Kidney epithelial cell (primary cell): ENCODE data around the gene ESRRG. TPM values are rescaled to one million over a fixed set of nuclear protein-coding genes. Genes with fewer than 3 reads are reported as not detected.
"Not testable (repeated sequence)": the region's sequence is repeated elsewhere in the genome, so short reads cannot be mapped to it uniquely, and the experiment has no call there.

ENCODE experiments used
- DNase-seq: peaks from one replicate; pipeline ENCODE4 v3.0.0-alpha.2; 2010; ENCODE audit warnings: low read depth
- H3K27me3 ChIP-seq: 2 replicates; pipeline ENCODE4 v1.6.0; 2011; ENCODE audit warnings: low read length; ENCODE audit not compliant: control insufficient read depth, insufficient read depth
- H3K36me3 ChIP-seq: 2 replicates; pipeline ENCODE4 v1.5.1; 2011; ENCODE audit warnings: low read length; ENCODE audit not compliant: control insufficient read depth, insufficient read depth
- H3K4me3 ChIP-seq: 2 replicates; pipeline ENCODE4 v1.5.1; 2011; ENCODE audit warnings: low read depth, mild to moderate bottlenecking, control low read depth, low read length
- total RNA-seq: library from RNA; depleted of rRNA; stranded (reverse); fragments of >200 nt; gene quantifications from 2 replicates; pipeline ENCODE4 v1.2.3, GENCODE V29; 2015
- TF ChIP-seq, protein P1 (sequence below): IDR thresholded peaks from 2 replicates; pipeline ENCODE4 v1.5.1; 2011; ENCODE audit warnings: mild to moderate bottlenecking, moderate library complexity, low read length, control low read depth, inconsistent platforms; ENCODE audit not compliant: insufficient read depth, poor library complexity, severe bottlenecking

ESRRG gene
- total RNA-seq, 1 donor from 2014 or later, result 0.88 TPM

DNA sequence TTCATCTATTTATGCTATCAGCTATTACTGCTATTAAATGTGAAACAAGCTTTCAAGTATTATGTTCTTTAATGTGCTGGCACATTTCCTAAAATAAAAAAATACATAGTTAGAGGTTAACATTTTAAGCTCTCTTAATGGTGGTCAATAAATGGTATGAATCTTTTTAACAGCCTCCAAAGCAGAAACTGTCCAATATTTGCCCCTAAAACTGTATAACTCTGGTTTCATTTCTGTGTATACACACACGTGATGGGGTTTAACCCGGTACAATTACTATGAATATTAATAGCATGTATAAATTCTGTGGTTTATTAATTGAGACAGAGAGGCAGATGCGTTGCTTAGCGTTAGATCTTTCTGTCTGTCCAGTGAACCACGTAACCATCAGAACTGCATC is 2.2 kb downstream of the ESRRG start:
- TF ChIP-seq, protein P1, sequence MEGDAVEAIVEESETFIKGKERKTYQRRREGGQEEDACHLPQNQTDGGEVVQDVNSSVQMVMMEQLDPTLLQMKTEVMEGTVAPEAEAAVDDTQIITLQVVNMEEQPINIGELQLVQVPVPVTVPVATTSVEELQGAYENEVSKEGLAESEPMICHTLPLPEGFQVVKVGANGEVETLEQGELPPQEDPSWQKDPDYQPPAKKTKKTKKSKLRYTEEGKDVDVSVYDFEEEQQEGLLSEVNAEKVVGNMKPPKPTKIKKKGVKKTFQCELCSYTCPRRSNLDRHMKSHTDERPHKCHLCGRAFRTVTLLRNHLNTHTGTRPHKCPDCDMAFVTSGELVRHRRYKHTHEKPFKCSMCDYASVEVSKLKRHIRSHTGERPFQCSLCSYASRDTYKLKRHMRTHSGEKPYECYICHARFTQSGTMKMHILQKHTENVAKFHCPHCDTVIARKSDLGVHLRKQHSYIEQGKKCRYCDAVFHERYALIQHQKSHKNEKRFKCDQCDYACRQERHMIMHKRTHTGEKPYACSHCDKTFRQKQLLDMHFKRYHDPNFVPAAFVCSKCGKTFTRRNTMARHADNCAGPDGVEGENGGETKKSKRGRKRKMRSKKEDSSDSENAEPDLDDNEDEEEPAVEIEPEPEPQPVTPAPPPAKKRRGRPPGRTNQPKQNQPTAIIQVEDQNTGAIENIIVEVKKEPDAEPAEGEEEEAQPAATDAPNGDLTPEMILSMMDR, result no peak
- Histone ChIP-seq H3K27me3 (no peaks in the 10 kb centered on the region), H3K4me3 (no peak overlapping the region), H3K36me3 (no peaks in the 10 kb centered on the region)
- no peak for DNase-seq

DNA sequence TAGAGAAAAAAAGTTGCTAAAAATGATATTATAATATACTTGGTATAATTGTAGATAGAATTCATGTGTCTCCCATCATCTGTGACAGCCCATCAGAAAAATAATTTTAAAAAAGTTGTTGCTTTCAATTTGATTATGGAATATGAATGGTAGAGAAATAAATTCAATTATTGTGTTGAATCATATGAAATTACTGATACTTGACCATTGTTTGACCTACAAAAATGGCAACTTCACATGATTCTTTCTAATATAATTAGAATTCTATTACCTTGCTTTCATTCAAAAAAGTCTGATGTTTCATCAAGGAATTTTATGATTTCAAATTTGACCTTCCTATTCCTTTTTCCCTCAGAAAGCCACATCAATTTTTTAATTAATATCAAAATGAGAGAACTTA is 11.5 kb downstream of the ESRRG start:
- DNase-seq, result no peak
- H3K36me3 ChIP-seq, result no peaks in the 10 kb centered on the region
- TF ChIP-seq, protein P1, result no peak
- H3K27me3 ChIP-seq, result no peaks in the 10 kb centered on the region
- H3K4me3 ChIP-seq, result no peak overlapping the region

DNA sequence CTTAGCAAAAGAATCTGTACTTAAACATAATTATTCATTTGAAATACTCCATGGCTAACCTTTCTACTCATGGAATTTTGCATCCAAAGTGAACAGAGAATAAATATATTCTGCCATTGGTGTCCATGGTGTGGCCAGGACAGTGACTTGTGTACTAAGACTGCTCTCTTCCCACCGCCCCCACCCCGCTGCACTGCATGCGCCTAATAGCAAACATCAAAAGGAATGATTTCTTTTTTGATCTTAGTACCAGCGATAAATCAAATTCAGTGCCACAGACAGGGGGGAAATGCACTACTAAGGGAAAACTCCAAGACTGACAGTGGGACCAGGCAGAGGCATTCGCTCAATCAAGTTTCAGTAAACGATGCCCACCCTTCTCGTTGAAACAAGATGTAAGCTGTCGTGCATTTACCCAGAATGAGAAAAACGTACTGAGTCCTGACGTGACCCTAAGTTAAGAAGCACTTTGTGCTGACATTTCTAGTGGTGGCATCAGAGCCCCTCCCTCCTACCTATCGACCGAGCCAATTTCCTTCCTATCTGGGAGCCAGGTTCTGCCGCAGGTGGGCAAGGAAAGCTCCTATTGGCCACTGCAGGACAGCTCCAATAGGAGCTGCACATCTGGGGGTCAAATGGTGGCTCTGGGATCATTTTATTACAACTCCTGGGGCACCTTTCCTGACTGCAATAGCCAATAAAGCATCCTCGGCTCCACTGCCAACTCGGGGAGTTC is 12.5 kb downstream of the ESRRG start:
- Histone ChIP-seq H3K36me3 (no peaks in the 10 kb centered on the region), H3K27me3 (no peaks in the 10 kb centered on the region), H3K4me3 (no peak overlapping the region)
- DNase-seq, result no peak
- TF ChIP-seq, protein P1, result no peak

DNA sequence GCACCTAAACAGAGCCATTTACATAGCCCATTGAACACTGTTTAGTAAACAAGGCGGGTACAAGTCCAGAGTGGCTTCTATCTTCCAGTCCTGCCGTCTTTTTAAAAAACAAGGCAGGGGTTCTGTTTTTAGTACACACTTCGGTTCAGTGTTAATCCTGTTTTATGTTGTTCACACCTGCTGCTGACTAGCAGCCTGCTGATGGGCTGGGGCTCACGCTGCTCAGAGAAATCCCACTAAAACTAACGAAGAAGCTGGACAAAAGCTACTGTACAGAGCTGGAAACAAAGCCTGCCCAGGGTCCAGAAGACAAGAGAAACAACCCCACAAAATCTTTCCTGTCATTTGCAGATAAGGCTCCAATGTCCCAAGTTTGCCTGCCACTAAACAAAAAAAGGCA is 13.2 kb downstream of the ESRRG start:
- TF ChIP-seq, protein P1, result no peak
- Histone ChIP-seq H3K27me3 (no peaks in the 10 kb centered on the region), H3K36me3 (no peaks in the 10 kb centered on the region), H3K4me3 (no peak overlapping the region)
- DNase-seq, result no peak

DNA sequence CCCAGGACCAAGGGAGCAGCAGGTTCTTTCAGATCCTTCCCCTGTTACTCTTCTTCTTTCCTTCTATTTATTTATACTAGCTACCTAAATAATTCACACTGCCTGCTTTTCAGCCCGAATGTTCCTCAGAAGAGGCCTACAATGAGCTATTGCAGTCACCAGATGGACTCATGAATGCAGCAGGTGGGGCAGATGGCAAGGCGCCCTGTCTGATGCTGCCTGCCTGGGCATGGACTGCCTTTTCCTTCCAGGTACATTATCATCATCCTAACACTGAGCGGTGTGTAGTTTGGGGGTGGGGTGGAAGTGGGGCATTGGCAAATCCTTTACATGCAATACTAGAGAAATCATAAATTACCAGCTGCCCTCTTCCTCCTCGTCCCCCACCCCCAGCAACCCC is 17.6 kb downstream of the ESRRG start:
- TF ChIP-seq, protein P1, result no peak
- no peaks in the 10 kb centered on the region for H3K36me3 ChIP-seq
- H3K4me3 ChIP-seq, result no peak overlapping the region
- no peaks in the 10 kb centered on the region for H3K27me3 ChIP-seq
- no peak for DNase-seq

DNA sequence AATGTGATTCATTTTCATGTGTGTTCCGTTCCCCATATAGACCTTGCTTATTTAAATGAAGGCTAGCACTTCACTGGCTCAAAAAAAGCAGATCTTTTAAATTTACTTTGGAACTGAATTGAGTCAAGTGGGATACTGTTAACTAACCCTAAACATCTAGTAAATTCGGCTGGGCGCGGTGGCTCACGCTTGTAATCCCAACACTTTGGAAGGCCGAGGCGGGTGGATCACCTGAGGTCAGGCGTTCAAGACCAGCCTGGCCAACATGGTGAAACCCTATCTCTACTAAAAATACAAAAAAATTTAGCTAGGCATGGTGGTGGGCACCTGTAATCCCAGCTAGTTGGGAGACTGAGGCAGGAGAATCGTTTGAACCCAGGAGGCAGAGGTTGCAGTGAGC is 19.2 kb downstream of the ESRRG start:
- not testable (repeated sequence) for H3K27me3 ChIP-seq, H3K4me3 ChIP-seq, H3K36me3 ChIP-seq, DNase-seq
